GM19468 (cell line): Measurements from ENCODE around the gene OVAAL.
"Not testable (repeated sequence)": the region's sequence is repeated elsewhere in the genome, so short reads cannot be mapped to it uniquely, and the experiment has no call there.

Source experiments
- ATAC-seq: cut with Tn5 transposase; IDR thresholded peaks from one replicate; pipeline ENCODE4 v1.9.1; 2021; ENCODE audit warnings: mild to moderate bottlenecking, moderate library complexity, moderate number of reproducible peaks; ENCODE audit not compliant: unreplicated experiment; ENCODE audit errors: extremely low read depth

The OVAAL gene

DNA sequence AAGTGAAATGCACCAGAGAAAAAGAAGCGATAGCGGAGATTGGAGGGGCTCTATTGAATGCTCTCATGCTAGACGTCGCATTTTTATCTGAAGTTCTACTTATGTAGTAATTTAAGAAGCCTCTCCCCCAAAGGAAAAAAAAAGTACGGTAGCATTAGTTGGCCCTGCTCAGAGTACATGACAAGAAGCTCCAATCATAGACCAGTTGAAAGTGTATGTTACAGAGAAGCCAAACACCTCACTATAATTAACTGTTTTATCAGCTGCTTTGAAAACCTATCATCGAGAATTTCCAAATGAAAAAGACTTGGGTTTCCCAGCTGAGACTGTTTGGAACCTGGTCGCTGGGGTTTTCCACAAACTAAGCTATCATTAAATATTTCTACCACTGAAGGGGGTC is 19.6 kb upstream of the OVAAL start:
- ATAC-seq: no peak

GRCh38 chr1:180540697-180541594 is 17.8 kb upstream of the OVAAL start:
- no peak for ATAC-seq

DNA sequence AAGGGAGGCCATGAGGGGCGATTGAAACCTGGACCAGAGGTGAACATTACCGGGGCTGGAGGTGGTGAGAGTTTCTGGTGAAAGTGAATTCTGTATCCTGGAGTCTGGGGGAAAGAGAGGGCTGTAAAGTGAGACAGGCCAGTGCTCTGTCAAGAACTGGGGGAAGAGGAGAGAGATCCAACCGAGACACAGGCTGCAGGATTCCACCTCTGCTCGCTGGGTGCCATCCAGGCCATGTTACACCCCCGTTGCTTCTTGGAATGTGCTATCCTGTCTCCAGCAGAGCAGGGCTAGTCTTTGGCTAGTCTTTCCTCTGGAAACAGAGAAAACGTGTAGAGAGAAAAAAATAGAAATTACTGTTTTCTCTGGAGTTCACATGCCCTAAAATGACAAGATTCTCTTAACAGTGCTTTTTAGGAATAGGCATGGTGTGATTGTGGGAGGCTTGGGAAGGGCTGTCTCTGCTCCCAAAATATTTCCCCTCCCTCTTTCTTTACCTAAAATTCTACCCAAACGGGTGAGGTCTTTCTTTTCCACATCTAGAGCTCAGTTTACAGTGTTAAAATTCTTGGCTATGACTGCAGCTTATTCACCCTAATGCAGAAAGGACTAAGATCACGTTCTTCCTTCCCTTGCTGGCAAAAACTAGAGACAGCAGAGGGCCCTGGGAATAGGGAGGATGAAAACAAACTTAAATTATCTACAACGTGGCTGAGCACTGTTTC is 16.5 kb upstream of the OVAAL start:
- no peak for ATAC-seq

- ATAC-seq: no peak
Observed at GRCh38 chr1:180542838-180543145, 16.0 kb upstream of the OVAAL start.

DNA sequence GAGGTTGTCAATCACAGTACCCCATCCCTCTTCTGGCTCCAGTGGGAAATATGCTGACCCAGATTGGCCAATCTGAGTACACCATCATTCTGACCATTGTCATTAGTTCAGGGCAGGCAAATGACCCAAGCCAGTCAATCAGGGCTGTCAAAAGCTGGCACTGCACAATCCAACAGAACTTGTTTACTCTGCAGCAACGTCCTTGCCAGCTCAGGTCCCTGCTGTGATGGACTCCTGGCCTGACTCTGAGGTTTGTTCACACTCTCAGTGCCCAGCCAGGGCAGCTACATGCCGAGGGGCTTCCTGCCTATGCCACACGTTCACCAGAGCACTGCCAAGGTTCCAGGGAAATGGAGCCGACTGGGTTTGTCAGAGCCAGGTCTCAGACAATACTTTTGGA is 14.7 kb upstream of the OVAAL start:
- no peak for ATAC-seq

- ATAC-seq: no peak
Observed at GRCh38 chr1:180545991-180546390, 12.8 kb upstream of the OVAAL start.

DNA sequence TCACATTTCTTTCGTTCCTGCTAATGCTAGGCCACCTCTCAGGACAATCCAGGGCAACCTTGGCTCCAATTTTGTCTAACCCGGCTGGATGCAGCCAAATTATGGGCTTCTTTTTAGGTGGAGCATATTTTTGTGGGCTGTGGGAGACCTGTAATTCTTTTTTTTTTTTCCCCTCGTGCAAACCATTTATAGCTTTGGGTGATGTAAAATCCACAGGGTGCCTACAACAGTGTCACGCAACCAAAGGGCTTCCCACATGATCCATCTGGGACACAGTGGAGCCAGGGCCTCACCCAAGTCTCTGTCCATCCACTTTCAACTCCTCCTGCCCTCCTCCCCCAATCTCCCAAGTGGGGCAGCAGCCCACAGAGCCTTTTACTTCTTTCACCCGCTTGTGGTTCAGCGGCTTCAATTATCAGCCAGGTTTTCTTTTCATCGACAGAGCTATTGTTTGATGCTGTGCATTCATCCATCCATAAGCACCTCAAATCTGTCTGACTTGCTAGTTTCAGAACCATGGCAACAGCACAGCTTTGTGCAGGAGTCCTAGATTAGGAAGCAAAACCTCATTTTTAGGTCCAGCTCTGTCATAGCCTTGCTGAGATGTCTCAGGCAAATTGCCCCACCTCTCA is 10.0 kb upstream of the OVAAL start:
- ATAC-seq: no peak

DNA sequence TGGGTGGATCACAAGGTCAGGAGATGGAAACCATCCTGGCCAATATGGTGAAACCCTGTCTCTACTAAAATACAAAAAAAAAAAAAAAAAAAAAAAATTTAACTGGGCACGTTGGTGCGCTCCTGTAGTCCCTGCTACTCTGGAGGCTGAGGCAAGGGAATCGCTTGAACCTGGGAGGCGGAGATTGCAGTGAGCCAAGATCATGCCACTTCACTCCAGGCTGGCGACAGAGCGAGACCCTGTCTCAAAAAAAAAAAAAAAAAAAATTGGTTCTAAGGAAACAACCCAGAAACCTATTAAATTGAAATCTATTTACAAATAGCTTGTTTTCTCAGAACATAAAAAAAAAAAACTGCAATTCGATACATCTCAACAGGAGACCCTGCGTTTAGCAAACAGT is 9.0 kb upstream of the OVAAL start:
- ATAC-seq: not testable (repeated sequence)

DNA sequence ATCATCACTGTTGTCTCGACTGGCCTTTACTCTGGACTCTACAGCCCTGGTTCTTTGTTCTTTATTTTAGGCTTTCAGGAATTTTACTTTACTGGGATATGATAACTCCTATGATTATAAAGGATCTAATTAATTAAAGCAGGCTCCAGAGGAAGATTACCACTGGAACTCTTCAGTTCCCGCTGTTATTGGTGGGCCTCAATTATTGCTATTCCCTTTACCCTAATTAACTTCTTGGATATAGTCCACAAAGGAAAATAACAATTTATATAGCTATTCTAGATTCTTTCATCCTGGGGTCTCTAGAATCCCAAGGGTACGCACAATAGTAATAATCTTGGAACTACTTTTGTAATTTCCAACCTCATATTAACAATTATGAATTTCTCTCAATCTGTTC is 8.5 kb upstream of the OVAAL start:
- no peak for ATAC-seq

GRCh38 chr1:180551997-180552396 is 6.8 kb upstream of the OVAAL start:
- ATAC-seq: no peak

DNA sequence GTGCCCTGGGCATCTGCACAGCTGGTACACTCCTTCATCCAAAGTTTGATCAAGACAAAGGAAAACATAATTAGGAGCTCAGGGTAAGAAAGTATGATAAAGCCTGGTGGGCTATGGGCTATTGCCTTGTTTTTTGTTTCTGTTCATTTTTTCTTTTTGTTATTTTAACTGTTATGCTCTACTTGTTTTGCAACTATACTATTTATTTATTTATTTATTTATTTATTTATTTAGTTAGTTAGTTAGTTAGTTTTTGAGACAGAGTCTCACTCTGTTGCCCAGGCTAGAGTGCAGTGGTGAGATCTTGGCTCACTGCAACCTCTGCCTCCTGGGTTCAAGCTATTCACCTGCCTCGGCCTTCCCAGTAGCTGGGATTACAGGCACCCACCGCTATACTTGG is 5.7 kb upstream of the OVAAL start:
- ATAC-seq: not testable (repeated sequence)

DNA sequence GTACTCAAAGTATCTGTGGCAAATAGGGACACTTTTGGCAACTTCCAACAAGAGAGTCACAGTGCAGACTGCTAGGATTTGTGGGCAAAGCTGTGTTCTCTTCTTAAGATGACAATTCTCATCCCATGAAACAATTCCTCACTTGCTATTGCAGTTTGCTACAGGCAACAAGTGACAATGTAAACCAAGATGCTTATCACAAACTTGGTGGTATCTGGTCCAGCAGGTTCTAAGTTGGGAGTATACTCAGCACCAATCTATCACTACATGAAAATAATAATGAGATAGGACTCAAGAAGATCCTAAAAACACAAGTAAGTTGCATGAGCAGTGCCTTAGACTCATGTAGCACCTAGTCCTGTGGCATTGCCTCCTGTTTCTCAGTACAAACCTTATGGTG is 3.4 kb upstream of the OVAAL start:
- ATAC-seq: no peak

- ATAC-seq: no peak
Observed at GRCh38 chr1:180560200-180560867, 1.6 kb downstream of the OVAAL start.

DNA sequence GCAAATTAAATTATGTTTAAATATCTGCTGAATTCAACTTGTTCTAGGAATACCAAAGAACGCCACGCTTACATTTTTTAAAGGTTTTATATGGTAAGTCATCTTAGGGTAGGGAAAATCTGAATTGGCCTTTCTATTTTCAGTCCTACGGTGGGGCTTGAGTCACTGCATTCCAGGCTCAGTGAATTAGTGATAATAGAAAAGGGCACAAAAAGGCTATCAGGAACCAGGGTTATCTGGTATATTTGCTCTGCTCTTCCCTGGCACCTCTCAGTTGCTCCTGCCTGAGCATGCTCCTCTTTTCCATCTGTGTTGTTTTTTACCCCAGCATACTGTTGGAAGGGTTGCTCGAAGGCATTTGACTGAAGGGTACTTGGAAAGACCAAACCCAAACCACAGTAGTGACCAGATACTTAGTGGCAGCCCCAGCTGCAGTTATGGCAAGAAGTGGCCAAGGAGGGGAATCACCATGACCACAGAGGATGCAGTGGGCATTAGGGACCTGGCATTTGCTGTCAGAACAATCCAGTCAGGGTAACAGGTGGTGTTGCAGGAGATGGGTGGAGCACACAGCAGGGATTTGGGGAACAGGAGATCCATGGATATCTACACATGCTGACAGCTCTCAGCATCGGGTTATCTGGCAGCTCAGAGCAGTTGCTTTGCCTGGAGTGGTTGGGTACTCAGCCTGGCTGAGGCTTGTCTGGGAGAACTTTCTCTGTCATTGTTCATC is 2.3 kb downstream of the OVAAL start:
- ATAC-seq: no peak

DNA sequence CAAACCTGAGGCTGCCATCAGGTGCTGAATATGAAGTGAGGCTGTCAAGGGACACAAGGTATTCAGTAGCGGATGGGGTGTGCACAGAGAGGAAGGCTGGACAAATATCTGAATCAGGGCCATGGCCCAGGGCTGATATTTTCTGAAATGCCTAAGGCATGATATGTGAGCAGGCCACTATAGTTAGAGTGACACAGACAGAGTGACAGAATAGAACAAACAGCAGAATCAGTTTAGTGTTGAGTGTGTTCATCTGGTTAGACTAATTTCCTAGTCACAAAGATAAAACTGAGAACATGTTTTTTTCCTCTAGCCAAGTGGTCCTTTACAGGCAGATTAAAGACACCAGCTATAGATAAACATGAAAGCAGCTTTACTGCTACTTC is 3.9 kb downstream of the OVAAL start:
- ATAC-seq: no peak

DNA sequence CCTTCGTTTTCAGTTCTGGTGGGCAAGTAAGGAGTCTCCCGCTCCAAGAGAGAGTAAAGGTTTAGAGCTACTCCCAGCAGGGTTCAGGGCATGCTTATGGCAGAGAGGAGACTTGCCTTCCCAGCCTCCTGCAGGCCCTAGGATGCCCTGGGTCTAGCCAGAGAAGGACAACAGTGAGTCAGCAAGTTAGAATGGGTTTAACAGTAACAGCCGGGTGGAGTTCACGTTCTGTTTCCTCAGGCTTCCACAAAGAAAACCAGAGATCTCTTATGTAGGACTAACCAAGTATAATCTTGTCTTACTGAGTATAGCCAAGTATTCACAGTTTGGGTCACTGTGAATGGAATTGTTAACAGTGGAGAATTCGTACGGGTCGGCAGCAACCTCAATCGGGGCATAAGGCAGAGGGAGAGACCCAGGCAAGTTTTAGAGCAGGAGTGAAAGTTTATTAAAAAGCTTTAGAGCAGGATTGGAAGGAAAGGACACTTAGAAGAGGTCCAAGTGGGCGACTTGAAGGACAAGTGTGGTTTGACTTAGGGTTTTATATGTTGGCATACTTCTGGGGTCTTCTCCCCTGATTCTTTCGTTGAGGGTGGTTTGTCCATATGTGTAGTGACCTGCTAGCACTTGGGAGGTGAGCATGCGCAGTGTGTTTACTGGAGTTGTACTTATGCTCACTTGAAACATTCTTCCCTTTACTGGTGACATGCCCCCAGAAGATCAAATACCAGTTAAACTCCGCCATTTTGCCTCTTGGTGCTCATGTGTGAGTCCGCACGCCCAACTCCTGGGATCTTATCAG is 4.5 kb downstream of the OVAAL start:
- no peak for ATAC-seq

DNA sequence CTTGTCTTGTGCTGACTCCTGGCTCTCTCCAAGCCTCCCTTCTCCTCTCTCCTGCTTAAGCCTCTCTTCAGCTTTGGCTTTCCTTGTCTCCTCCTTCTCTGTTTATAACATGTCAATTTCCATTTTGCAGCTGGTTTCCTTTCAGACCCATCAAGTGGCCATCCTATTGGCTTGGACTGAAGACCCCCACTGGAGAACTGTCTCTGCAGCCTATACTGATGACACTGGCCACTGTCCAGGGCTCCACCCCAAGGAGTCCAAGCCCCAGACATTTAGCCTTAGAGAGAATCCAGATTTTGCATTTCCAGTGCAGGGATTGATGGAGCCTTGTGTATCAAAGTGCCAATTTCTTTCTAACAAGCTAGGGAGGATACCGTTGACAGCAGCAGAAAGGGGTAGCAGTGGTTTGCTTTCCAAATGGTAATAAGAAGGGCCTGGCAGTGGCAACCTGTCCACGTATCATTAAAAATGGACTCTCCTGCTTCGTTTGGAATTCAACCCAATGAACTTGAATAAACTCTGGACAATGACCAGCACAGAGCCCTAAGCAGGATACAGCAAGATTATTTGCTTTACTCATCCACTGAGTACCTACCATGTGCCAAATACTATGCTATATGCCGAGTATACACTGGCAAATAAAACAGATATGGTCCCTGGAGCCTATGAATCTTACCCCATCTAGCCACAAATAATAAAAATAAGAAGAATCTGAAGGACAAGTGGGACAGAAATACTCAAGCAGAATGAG is 6.5 kb downstream of the OVAAL start:
- ATAC-seq: no peak

DNA sequence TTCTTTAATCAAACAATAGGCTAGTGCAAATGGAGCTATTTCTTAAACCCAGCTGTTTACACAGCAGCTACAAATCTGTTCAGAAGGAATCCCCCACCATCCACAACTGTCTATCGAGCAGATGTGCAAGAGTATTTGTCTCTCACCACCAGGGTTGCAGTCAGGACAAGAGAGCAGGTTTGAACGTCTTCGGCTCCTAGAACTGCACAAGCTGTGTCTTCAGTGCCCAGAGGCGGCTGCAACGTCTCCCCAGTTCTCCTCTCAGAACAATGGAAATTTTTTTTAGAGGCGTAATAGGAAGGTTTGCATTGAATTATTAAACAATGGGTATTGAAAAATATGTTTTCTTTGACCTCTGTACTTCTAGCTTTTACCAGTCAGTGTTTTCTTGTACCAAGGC is 7.3 kb downstream of the OVAAL start:
- no peak for ATAC-seq

DNA sequence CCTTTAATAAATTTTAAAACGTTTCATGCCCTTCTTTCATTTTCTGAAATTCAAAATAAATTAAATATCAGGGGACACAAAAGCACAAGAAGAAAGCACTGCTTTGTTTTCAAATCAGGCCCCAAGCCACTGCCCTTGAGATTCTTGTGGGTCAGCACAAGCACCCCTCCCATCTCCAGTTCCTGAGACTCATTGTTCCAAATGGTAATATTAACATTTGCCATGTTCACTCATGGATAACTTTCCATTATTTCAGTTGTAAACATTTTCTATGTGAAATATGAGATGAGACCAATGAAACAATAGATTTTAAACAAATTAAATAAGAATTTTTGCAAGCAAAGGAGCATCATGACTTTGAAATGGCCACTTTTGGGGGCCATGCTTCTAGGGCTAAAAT is 7.7 kb downstream of the OVAAL start:
- no peak for ATAC-seq
